Subcutaneous abdominal adipose tissue (tissue), 5 donors: ENCODE measurements around the gene OTUB1.
"Not testable (repeated sequence)": the region's sequence is repeated elsewhere in the genome, so short reads cannot be mapped to it uniquely, and the experiment has no call there.

Source experiments
- H3K27ac ChIP-seq: one replicate; pipeline ENCODE4 v1.7.0; 2013; ENCODE audit warnings: low read depth, mild to moderate bottlenecking, inconsistent platforms, low read length, moderate library complexity
- H3K27me3 ChIP-seq, 5 donors: one replicate each; pipeline ENCODE4 v1.7.0; 2013; ENCODE audit warnings: low read length in 5 of 5, inconsistent platforms in 1 of 5; ENCODE audit not compliant: control insufficient read depth in 5 of 5, insufficient read depth in 4 of 5
- H3K36me3 ChIP-seq, 5 donors: one replicate each; pipeline ENCODE4 v1.7.0; 2013; ENCODE audit warnings: low read length in 5 of 5; ENCODE audit not compliant: control insufficient read depth in 5 of 5, insufficient read depth in 5 of 5
- H3K4me1 ChIP-seq, 5 donors: one replicate each; pipeline ENCODE4 v1.7.0; 2013; ENCODE audit warnings: low read length in 5 of 5, mild to moderate bottlenecking in 3 of 5, moderate library complexity in 1 of 5; ENCODE audit not compliant: control insufficient read depth in 5 of 5, insufficient read depth in 5 of 5
- H3K4me3 ChIP-seq, 5 donors: one replicate each; pipeline ENCODE4 v1.7.0; 2013; ENCODE audit warnings: low read length in 5 of 5, low read depth in 1 of 5
- H3K9ac ChIP-seq, 5 donors: one replicate each; pipeline ENCODE4 v1.7.0; 2013; ENCODE audit warnings: low read length in 5 of 5, mild to moderate bottlenecking in 4 of 5, moderate library complexity in 3 of 5
- H3K9me3 ChIP-seq, 5 donors: one replicate each; pipeline ENCODE4 v1.7.0; 2013; ENCODE audit warnings: low read length in 5 of 5; ENCODE audit not compliant: control insufficient read depth in 5 of 5
- donor health status: healthy.
- donor health status: healthy.
- donor health status: healthy.
- donor health status: healthy.
- donor health status: healthy.

The OTUB1 gene

GRCh38 chr11:64039012-64039665 lies 52.9 kb downstream of the OTUB1 start:
- H3K36me3 ChIP-seq, result no peaks in the 10 kb centered on the region
- no peak overlapping the region for H3K4me3 ChIP-seq
- H3K27me3 ChIP-seq, result peaks cover 10 to 32% (median 22%) of the 10 kb centered on the region in 5 donors
- peaks cover 0 to 18% (median 11%) of the 10 kb centered on the region in 5 donors for H3K4me1 ChIP-seq
- no peak overlapping the region for H3K27ac ChIP-seq
- no peak overlapping the region for H3K9ac ChIP-seq
- H3K9me3 ChIP-seq, result no peaks in the 10 kb centered on the region

GRCh38 chr11:64040684-64041322 lies 54.6 kb downstream of the OTUB1 start:
- H3K36me3 ChIP-seq, result no peaks in the 10 kb centered on the region
- H3K27ac ChIP-seq, result no peak overlapping the region
- peaks cover 0 to 13% (median 8%) of the 10 kb centered on the region in 5 donors for H3K4me1 ChIP-seq
- no peaks in the 10 kb centered on the region for H3K9me3 ChIP-seq
- H3K9ac ChIP-seq, result no peak overlapping the region
- H3K27me3 ChIP-seq, result peaks cover 0 to 20% (median 11%) of the 10 kb centered on the region in 5 donors
- H3K4me3 ChIP-seq, result no peak overlapping the region

- Histone ChIP-seq H3K4me3 (no peak overlapping the region), H3K4me1 (peaks cover 0 to 3% (median under 1%) of the 10 kb centered on the region in 5 donors), H3K27ac (no peak overlapping the region), H3K27me3 (peaks cover 0 to 15% (median 8%) of the 10 kb centered on the region in 5 donors), H3K9me3 (no peaks in the 10 kb centered on the region), H3K36me3 (no peaks in the 10 kb centered on the region), H3K9ac (no peak overlapping the region)
These were observed 55.6 kb downstream of the OTUB1 start for GRCh38 chr11:64041846-64042245.

- no peak overlapping the region for H3K9ac ChIP-seq
These were observed 56.1 kb downstream of the OTUB1 start for GRCh38 chr11:64042301-64042700.

GRCh38 chr11:64043545-64043944 lies 57.3 kb downstream of the OTUB1 start:
- H3K4me1 ChIP-seq, result peaks cover 0 to 8% (median 7%) of the 10 kb centered on the region in 5 donors
- no peaks in the 10 kb centered on the region for H3K36me3 ChIP-seq
- peaks cover 0 to 3% (median 0%) of the 10 kb centered on the region in 5 donors for H3K27me3 ChIP-seq
- H3K9ac ChIP-seq, result no peak overlapping the region
- no peak overlapping the region for H3K4me3 ChIP-seq
- H3K9me3 ChIP-seq, result no peaks in the 10 kb centered on the region
- H3K27ac ChIP-seq, result no peak overlapping the region

More at GRCh38 chr11:64042301-64042700, 56.1 kb downstream of the OTUB1 start:
- no peak overlapping the region for H3K4me3 ChIP-seq
- H3K27ac ChIP-seq, result no peak overlapping the region
- peaks cover 0 to 11% (median 5%) of the 10 kb centered on the region in 5 donors for H3K27me3 ChIP-seq
- H3K36me3 ChIP-seq, result no peaks in the 10 kb centered on the region
- H3K9me3 ChIP-seq, result no peaks in the 10 kb centered on the region
- H3K4me1 ChIP-seq, result no peaks in the 10 kb centered on the region

- Histone ChIP-seq H3K4me1 (peaks cover 0 to 8% (median 7%) of the 10 kb centered on the region in 5 donors), H3K36me3 (no peaks in the 10 kb centered on the region), H3K27me3 (peaks cover 0 to 2% (median 0%) of the 10 kb centered on the region in 5 donors), H3K4me3 (no peak overlapping the region), H3K9ac (no peak overlapping the region), H3K9me3 (no peaks in the 10 kb centered on the region), H3K27ac (no peak overlapping the region)
These were observed 58.6 kb downstream of the OTUB1 start for GRCh38 chr11:64044730-64045393.

GRCh38 chr11:64045700-64046099 lies 59.5 kb downstream of the OTUB1 start:
- no peaks in the 10 kb centered on the region for H3K36me3 ChIP-seq
- peaks cover 0 to 2% (median 0%) of the 10 kb centered on the region in 5 donors for H3K27me3 ChIP-seq
- H3K9ac ChIP-seq, result no peak overlapping the region
- H3K4me1 ChIP-seq, result peaks cover 0 to 8% (median 7%) of the 10 kb centered on the region in 5 donors
- H3K27ac ChIP-seq, result no peak overlapping the region
- no peaks in the 10 kb centered on the region for H3K9me3 ChIP-seq
- H3K4me3 ChIP-seq, result no peak overlapping the region

- H3K36me3 ChIP-seq, H3K9ac ChIP-seq, H3K4me1 ChIP-seq, H3K9me3 ChIP-seq, H3K27me3 ChIP-seq, H3K27ac ChIP-seq, H3K4me3 ChIP-seq: not testable (repeated sequence)
These were observed 61.1 kb downstream of the OTUB1 start for GRCh38 chr11:64047373-64047772.
